HEK293 (cell line): ENCODE results near the gene SNCB.

Source experiments
- CTCF ChIA-PET: fragments of 350-600 bp; formaldehyde crosslinking; extraction: SDS; loops from one replicate; lab custom pipeline; 2021; ENCODE audit warnings: antibody characterized with exemption; lab: Yijun Ruan, JAX
- POLR2A ChIA-PET: fragments of 300-600 bp; formaldehyde crosslinking; extraction: SDS; loops from one replicate; lab custom pipeline; 2020; ENCODE audit warnings: antibody characterized with exemption, inconsistent platforms; lab: Yijun Ruan, JAX
- H3K27ac ChIP-seq: fragments of 200-500 bp; sonication (Bioruptor generic); 2 replicates; pipeline ENCODE4 v1.5.1; 2014; ENCODE audit warnings: low read depth, low read length, control low read depth, inconsistent platforms; ENCODE audit errors: extremely low read depth
- H3K36me3 ChIP-seq, 2 experiments: fragments of 200-500 bp in 1 of 2; sonication (Bioruptor generic) in 1 of 2; 1 replicate in 1 of 2; 2 replicates in 1 of 2; pipeline ENCODE4 v1.5.1; 2014 to 2017; ENCODE audit warnings: inconsistent platforms in 2 of 2, low read length in 2 of 2; ENCODE audit not compliant: control insufficient read depth in 2 of 2, insufficient read depth in 1 of 2
- H3K4me1 ChIP-seq: fragments of 200-500 bp; sonication (Bioruptor generic); 2 replicates; pipeline ENCODE4 v1.5.1; 2014; ENCODE audit warnings: mild to moderate bottlenecking, low read length, inconsistent platforms; ENCODE audit not compliant: control insufficient read depth, insufficient read depth
- H3K4me3 ChIP-seq: 2 replicates; pipeline ENCODE4 v1.5.1; 2011; ENCODE audit warnings: low read depth, mild to moderate bottlenecking, control low read depth, low read length, moderate library complexity
- H3K9me3 ChIP-seq: fragments of 200-500 bp; sonication (Bioruptor generic); 2 replicates; pipeline ENCODE4 v1.5.1; 2014; ENCODE audit warnings: low read depth, low read length, inconsistent platforms; ENCODE audit not compliant: control insufficient read depth, insufficient read depth
- EGR2 ChIP-seq: fragments of 450-650 bp; formaldehyde crosslinking; IDR thresholded peaks from 2 replicates; pipeline ENCODE4 v1.5.1; 2016; ENCODE audit warnings: low read depth, missing biosample characterization, missing genetic modification characterization
- GLIS1 ChIP-seq: fragments of 450-650 bp; formaldehyde crosslinking; IDR thresholded peaks from 2 replicates; pipeline ENCODE4 v1.5.1; 2016; ENCODE audit warnings: missing biosample characterization, missing genetic modification characterization
- KLF1 ChIP-seq: fragments of 450-650 bp; formaldehyde crosslinking; IDR thresholded peaks from 2 replicates; pipeline ENCODE4 v1.5.1; 2016; ENCODE audit warnings: missing biosample characterization, missing genetic modification characterization
- KLF9 ChIP-seq: fragments of 450-650 bp; formaldehyde crosslinking; IDR thresholded peaks from 2 replicates; pipeline ENCODE4 v1.5.1; 2016; ENCODE audit warnings: missing biosample characterization, missing genetic modification characterization, low read depth
- MEIS1 ChIP-seq: sonication (generic); formaldehyde crosslinking; IDR thresholded peaks from 2 replicates; pipeline ENCODE4 v1.8.1; 2022; ENCODE audit warnings: missing genetic modification reagents, mild to moderate bottlenecking, borderline replicate concordance
- SCRT1 ChIP-seq: fragments of 450-650 bp; formaldehyde crosslinking; IDR thresholded peaks from 2 replicates; pipeline ENCODE4 v1.5.1; 2016; ENCODE audit warnings: missing biosample characterization, missing genetic modification characterization, borderline replicate concordance
- SP2 ChIP-seq: fragments of 450-650 bp; formaldehyde crosslinking; IDR thresholded peaks from 2 replicates; pipeline ENCODE4 v1.5.1; 2016; ENCODE audit warnings: missing biosample characterization, missing genetic modification characterization
- ZBTB1 ChIP-seq: fragments of 450-650 bp; formaldehyde crosslinking; IDR thresholded peaks from 2 replicates; pipeline ENCODE4 v1.5.1; 2016; ENCODE audit warnings: missing biosample characterization, missing genetic modification characterization
- ZFHX2 ChIP-seq: fragments of 450-650 bp; formaldehyde crosslinking; conservative IDR thresholded peaks from 2 replicates; pipeline ENCODE4 v1.5.1; 2016; ENCODE audit warnings: missing biosample characterization, missing genetic modification characterization
- ZNF112 ChIP-seq: fragments of 450-650 bp; formaldehyde crosslinking; IDR thresholded peaks from 2 replicates; pipeline ENCODE4 v1.5.0; 2017; ENCODE audit warnings: missing biosample characterization, missing genetic modification characterization
- ZNF133 ChIP-seq: fragments of 450-650 bp; formaldehyde crosslinking; IDR thresholded peaks from 2 replicates; pipeline ENCODE4 v1.5.1; 2016; ENCODE audit warnings: missing biosample characterization, missing genetic modification characterization
- ZNF16 ChIP-seq: fragments of 450-650 bp; formaldehyde crosslinking; IDR thresholded peaks from 2 replicates; pipeline ENCODE4 v1.5.1; 2016; ENCODE audit warnings: low read depth, missing biosample characterization, missing genetic modification characterization
- ZNF175 ChIP-seq: fragments of 450-650 bp; formaldehyde crosslinking; IDR thresholded peaks from 2 replicates; pipeline ENCODE4 v1.5.1; 2016; ENCODE audit warnings: missing biosample characterization, missing genetic modification characterization
- ZNF221 ChIP-seq: fragments of 450-650 bp; formaldehyde crosslinking; IDR thresholded peaks from 2 replicates; pipeline ENCODE4 v1.5.1; 2017; ENCODE audit warnings: missing biosample characterization, missing genetic modification characterization, borderline replicate concordance
- ZNF404 ChIP-seq: fragments of 450-650 bp; formaldehyde crosslinking; IDR thresholded peaks from 2 replicates; pipeline ENCODE4 v1.5.1; 2017; ENCODE audit warnings: missing biosample characterization, missing genetic modification characterization
- ZNF549 ChIP-seq: fragments of 450-650 bp; IDR thresholded peaks from 2 replicates; pipeline ENCODE4 v1.5.1; 2018; ENCODE audit warnings: missing biosample characterization, missing genetic modification characterization, mild to moderate bottlenecking, inconsistent platforms, moderate library complexity
- ZNF626 ChIP-seq: fragments of 450-650 bp; sonication (Bioruptor Pico); formaldehyde crosslinking; IDR thresholded peaks from 2 replicates; pipeline ENCODE4 v1.5.1; 2018; ENCODE audit warnings: missing biosample characterization, missing genetic modification characterization, inconsistent platforms
- ZNF664 ChIP-seq: fragments of 450-650 bp; formaldehyde crosslinking; IDR thresholded peaks from 2 replicates; pipeline ENCODE4 v1.5.1; 2016; ENCODE audit warnings: missing biosample characterization, missing genetic modification characterization
- ZSCAN23 ChIP-seq: fragments of 450-650 bp; formaldehyde crosslinking; IDR thresholded peaks from 2 replicates; pipeline ENCODE4 v1.5.1; 2016; ENCODE audit warnings: missing biosample characterization, missing genetic modification characterization
- ZSCAN30 ChIP-seq: fragments of 450-650 bp; IDR thresholded peaks from 2 replicates; pipeline ENCODE4 v1.5.1; 2018; ENCODE audit warnings: missing biosample characterization, mild to moderate bottlenecking, missing genetic modification characterization, moderate library complexity
- TF ChIP-seq, protein P1 (sequence below): fragments of 450-650 bp; formaldehyde crosslinking; IDR thresholded peaks from 2 replicates; pipeline ENCODE4 v1.5.1; 2017; ENCODE audit warnings: missing biosample characterization, missing genetic modification characterization
- TF ChIP-seq, protein P2 (sequence below): fragments of 450-650 bp; formaldehyde crosslinking; IDR thresholded peaks from 2 replicates; pipeline ENCODE4; 2016; ENCODE audit warnings: missing biosample characterization, missing genetic modification characterization
- TF ChIP-seq, protein P3 (sequence below): fragments of 450-650 bp; formaldehyde crosslinking; IDR thresholded peaks from 2 replicates; pipeline ENCODE4 v1.5.1; 2016; ENCODE audit warnings: missing biosample characterization, missing genetic modification characterization
- TF ChIP-seq, protein P4 (sequence below): fragments of 450-650 bp; formaldehyde crosslinking; IDR thresholded peaks from 2 replicates; pipeline ENCODE4 v1.5.1; 2016; ENCODE audit warnings: missing biosample characterization, missing genetic modification characterization

Gene SNCB

DNA sequence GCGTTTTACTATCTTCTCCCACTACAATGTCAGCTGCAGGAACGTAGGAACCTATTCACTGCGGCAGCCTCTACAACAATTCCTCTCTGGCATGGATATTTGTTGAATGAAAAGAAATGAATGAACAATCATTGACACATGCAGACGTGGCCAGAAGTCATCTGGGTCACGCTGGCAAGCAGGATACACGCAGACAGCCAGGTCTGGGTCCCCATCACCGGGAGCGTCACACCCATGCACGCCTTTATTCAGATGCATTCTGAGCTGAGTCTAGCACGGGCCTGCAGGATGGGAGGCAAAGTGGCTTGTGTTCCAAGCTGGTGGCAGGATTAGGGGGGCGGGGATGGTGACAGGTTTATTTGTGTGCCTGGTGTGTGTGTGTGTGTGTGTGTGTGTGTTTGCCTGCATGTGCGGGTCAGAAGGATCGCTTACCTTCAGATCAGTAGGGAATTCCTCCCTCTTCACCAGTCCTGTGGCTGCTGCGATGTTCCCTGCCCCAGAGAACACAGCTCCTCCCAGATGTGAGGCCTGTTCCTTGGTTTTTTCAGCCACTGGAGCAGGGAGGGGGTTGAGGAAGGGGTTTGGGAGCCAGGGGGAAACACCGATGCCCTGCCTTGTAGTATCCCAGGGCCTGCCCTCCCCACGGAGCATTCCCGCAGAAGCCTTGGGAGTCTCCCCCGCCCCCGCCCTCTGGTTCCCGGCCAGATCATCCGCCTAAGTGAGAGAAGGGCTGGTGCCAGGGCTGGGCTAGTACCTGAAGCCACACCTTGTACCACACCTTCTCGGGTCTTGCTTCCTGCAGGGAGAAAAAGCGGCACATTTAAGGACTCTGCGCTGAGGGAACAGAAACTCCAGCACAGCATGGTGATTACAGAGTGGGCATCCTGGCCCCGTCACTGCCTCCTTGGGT, 4.1 kb downstream of the SNCB start:
- no peak overlapping the region for H3K27ac ChIP-seq
- H3K4me3 ChIP-seq = no peak overlapping the region
- H3K4me1 ChIP-seq = peaks cover 6% of the 10 kb centered on the region; the same call in 1 of the 2 replicates
- TF ChIP-seq ZNF404 (tag by site-specific recombination) (no peak), ZNF549 (tag by site-specific recombination) (no peak), ZNF112 (tag by site-specific recombination) (no peak), EGR2 (tag by site-specific recombination) (peak; percentile 55; the same call in 1 of the 2 replicates), ZNF221 (tag by site-specific recombination) (no peak), SP2 (tag by site-specific recombination) (no peak), ZFHX2 (peak; percentile 82), ZBTB1 (tag by site-specific recombination) (no peak), ZNF626 (tag by site-specific recombination) (no peak), ZNF664 (no peak), KLF9 (tag by site-specific recombination) (no peak), ZNF175 (tag by site-specific recombination) (no peak), GLIS1 (tag by site-specific recombination) (0 out of 2 replicates have a peak, but pooled peaks have one; percentile 26), ZNF16 (tag by site-specific recombination) (no peak), ZNF133 (tag by site-specific recombination) (no peak), MEIS1 (CRISPR knock-in tag) (no peak), SCRT1 (tag by site-specific recombination) (no peak), KLF1 (tag by site-specific recombination) (peak; percentile 96; the same call in 1 of the 2 replicates), ZSCAN30 (tag by site-specific recombination) (no peak), ZSCAN23 (tag by site-specific recombination) (no peak)
- TF ChIP-seq, protein P1, sequence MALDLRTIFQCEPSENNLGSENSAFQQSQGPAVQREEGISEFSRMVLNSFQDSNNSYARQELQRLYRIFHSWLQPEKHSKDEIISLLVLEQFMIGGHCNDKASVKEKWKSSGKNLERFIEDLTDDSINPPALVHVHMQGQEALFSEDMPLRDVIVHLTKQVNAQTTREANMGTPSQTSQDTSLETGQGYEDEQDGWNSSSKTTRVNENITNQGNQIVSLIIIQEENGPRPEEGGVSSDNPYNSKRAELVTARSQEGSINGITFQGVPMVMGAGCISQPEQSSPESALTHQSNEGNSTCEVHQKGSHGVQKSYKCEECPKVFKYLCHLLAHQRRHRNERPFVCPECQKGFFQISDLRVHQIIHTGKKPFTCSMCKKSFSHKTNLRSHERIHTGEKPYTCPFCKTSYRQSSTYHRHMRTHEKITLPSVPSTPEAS (tag by site-specific recombination) = peak; percentile 77
- TF ChIP-seq, protein P2, sequence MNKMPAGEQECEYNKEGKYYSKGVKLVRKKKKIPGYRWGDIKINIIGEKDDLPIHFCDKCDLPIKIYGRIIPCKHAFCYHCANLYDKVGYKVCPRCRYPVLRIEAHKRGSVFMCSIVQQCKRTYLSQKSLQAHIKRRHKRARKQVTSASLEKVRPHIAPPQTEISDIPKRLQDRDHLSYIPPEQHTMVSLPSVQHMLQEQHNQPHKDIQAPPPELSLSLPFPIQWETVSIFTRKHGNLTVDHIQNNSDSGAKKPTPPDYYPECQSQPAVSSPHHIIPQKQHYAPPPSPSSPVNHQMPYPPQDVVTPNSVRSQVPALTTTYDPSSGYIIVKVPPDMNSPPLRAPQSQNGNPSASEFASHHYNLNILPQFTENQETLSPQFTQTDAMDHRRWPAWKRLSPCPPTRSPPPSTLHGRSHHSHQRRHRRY = no peak
- TF ChIP-seq, protein P3, sequence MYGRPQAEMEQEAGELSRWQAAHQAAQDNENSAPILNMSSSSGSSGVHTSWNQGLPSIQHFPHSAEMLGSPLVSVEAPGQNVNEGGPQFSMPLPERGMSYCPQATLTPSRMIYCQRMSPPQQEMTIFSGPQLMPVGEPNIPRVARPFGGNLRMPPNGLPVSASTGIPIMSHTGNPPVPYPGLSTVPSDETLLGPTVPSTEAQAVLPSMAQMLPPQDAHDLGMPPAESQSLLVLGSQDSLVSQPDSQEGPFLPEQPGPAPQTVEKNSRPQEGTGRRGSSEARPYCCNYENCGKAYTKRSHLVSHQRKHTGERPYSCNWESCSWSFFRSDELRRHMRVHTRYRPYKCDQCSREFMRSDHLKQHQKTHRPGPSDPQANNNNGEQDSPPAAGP (tag by site-specific recombination) = peak; percentile 70
- TF ChIP-seq, protein P4, sequence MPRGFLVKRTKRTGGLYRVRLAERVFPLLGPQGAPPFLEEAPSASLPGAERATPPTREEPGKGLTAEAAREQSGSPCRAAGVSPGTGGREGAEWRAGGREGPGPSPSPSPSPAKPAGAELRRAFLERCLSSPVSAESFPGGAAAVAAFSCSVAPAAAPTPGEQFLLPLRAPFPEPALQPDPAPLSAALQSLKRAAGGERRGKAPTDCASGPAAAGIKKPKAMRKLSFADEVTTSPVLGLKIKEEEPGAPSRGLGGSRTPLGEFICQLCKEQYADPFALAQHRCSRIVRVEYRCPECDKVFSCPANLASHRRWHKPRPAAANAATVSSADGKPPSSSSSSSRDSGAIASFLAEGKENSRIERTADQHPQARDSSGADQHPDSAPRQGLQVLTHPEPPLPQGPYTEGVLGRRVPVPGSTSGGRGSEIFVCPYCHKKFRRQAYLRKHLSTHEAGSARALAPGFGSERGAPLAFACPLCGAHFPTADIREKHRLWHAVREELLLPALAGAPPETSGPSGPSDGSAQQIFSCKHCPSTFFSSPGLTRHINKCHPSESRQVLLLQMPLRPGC (tag by site-specific recombination) = no peak
- TF ChIP-seq, all 188 proteins: peak for 6
- ChIA-PET POLR2A (no interaction called here), CTCF (interaction anchor here (1.0 kb wide), 1 partner anchor 31 kb away, joined by 4 read pairs; no protein-coding TSS in a partner anchor)
- Histone ChIP-seq H3K9me3 (no peaks in the 10 kb centered on the region), H3K36me3 (no peaks in the 10 kb centered on the region)
